ENCODE measurements around the gene DISP2. TPM values are rescaled to one million over a fixed set of nuclear protein-coding genes. Genes with fewer than 3 reads are reported as not detected.

Gene DISP2
- total and polyA plus RNA-seq, 9 of the 15 experiments (the other 6 are each of a cell fraction or from before 2014, with no cell fraction given), result 0.06 to 0.89 (median 0.15) TPM; not detected in 1

- FAIRE-seq (no peak), ATAC-seq (no peak), DNase-seq (ENCODE audit: extremely low read depth in 1 of 4, low spot score in 3 of 4) (no peak)
- H4K20me1 ChIP-seq (replicated peaks; ENCODE audit: control insufficient read depth, insufficient read depth, low read length), result peaks cover 6% of the 10 kb centered on the region; the same call in 1 of the 2 replicates
- WGBS (ENCODE audit: insufficient coverage, low coverage, missing lambda C conversion rate), result 100% methylated on average over 2 of the region's 3 CpGs
- H3K4me3 ChIP-seq, result no peak overlapping the region
- ChIA-PET POLR2A (interaction anchor here (1.1 kb wide), 1 partner anchor 108 kb away, joined by 4 read pairs; no protein-coding TSS in a partner anchor), CTCF (ENCODE audit: low intra/inter-chr PET ratio) (no interaction called here)
- no peaks in the 10 kb centered on the region for H3K9me3 ChIP-seq (replicated peaks; ENCODE audit: control insufficient read depth, insufficient read depth, low read depth, low read length)
- H3K4me2 ChIP-seq (ENCODE audit: insufficient read depth, low read length), result peak overlapping the region; percentile 36; the same call in 1 of the 2 replicates
- H3K4me1 ChIP-seq (replicated peaks in 1 of 2; ENCODE audit: control insufficient read depth in 2 of 2, insufficient read depth in 2 of 2, low read length in 2 of 2), result peaks cover 44 to 66% of the 10 kb centered on the region in 2 experiments
- no TSS peak for BruUV-seq (replicated peaks)
- peak overlapping the region; percentile 69 for H2AFZ ChIP-seq (ENCODE audit: low read depth, low read length)
- no peaks in the 10 kb centered on the region for H3K79me2 ChIP-seq (ENCODE audit: control insufficient read depth, insufficient read depth, low read length)
- in situ Hi-C loops (cut with MboI), result no loop called here
- H3K27ac ChIP-seq (ENCODE audit: extremely low read depth, low read depth, low read length), result peak overlapping the region; percentile 61; the same call in 2 of the 3 replicates
- peak overlapping the region in 1 of 2 experiments; percentile 81; a peak in 2 of 4 replicates for H3K9ac ChIP-seq (ENCODE audit: insufficient read depth in 1 of 2, low read depth in 2 of 2, low read length in 2 of 2)
- H3K27me3 ChIP-seq (ENCODE audit: control insufficient read depth in 2 of 2, insufficient read depth in 2 of 2, low read length in 2 of 2), result no peaks in the 10 kb centered on the region
- no peaks in the 10 kb centered on the region for H3K9me1 ChIP-seq (ENCODE audit: control insufficient read depth, insufficient read depth, low read length)
- H3K36me3 ChIP-seq (ENCODE audit: control insufficient read depth, insufficient read depth, low read length), result no peaks in the 10 kb centered on the region; the same call in 2 of the 3 replicates
- TF ChIP-seq GMEB1 (CRISPR knock-in tag; IDR thresholded peaks at IDR 0.05), result 0 out of 2 replicates have a peak, but pooled peaks have one; percentile 11
- TF ChIP-seq ZBTB17 (CRISPR knock-in tag; IDR thresholded peaks at IDR 0.05), result 0 out of 2 replicates have a peak, but pooled peaks have one; percentile 7
- no peak for TF ChIP-seq NR2C2 (CRISPR knock-in tag; IDR thresholded peaks at IDR 0.05)
- TF ChIP-seq NR2C2 (tag; IDR thresholded peaks at IDR 0.05), result peak; percentile 44; the same call in 1 of the 2 replicates
- TF ChIP-seq CREB1 (IDR thresholded peaks at IDR 0.05), result no peak
- TF ChIP-seq CREB1 (CRISPR knock-in tag; IDR thresholded peaks at IDR 0.05), result 0 out of 2 replicates have a peak, but pooled peaks have one; percentile 24
- peak; percentile 0; the same call in 1 of the 2 replicates for TF ChIP-seq ELF4 (CRISPR knock-in tag; IDR thresholded peaks at IDR 0.05)
- TF ChIP-seq ZFP91 (CRISPR knock-in tag; IDR thresholded peaks at IDR 0.05), result no peak
- no peak for TF ChIP-seq COPS2 (conservative IDR thresholded peaks at IDR 0.05)
- peak; percentile 3; the same call in 1 of the 2 replicates for TF ChIP-seq NR2C1 (IDR thresholded peaks at IDR 0.05)
- TF ChIP-seq NR2C1 (tag; IDR thresholded peaks at IDR 0.05), result no peak
- intact Hi-C loops (cut with micrococcal nuclease), result no loop called here
These were observed 23.5 kb upstream of the DISP2 start for GRCh38 chr15:40334541-40334940.

Data from K562 (cell line).